Tibial nerve (tissue), 4 donors: ENCODE data around the gene TMC6. TPM values are rescaled to one million over a fixed set of nuclear protein-coding genes. Genes with fewer than 3 reads are reported as not detected.

Experiments
- DNase-seq, 2 donors: peaks; one replicate each; pipeline ENCODE4 v3.0.0-alpha.2; 2019; ENCODE audit warnings: low spot score in 2 of 2
- H3K27ac ChIP-seq, 4 donors: fragments of 200-600 bp; sonication (generic) in 3 of 4; one replicate each; pipeline ENCODE4 v1.5.1; 2017 to 2019; ENCODE audit warnings: mild to moderate bottlenecking in 1 of 4
- H3K27me3 ChIP-seq, 2 donors: fragments of 200-600 bp; sonication (generic) in 1 of 2; one replicate each; pipeline versions ENCODE4 v1.5.1 to v1.6.0; 2017 to 2019
- H3K36me3 ChIP-seq, 3 donors: fragments of 200-600 bp; sonication (generic); one replicate each; pipeline ENCODE4 v1.5.1; 2018 to 2019
- H3K4me1 ChIP-seq, 4 donors: fragments of 200-600 bp; sonication (generic) in 3 of 4; one replicate each; pipeline ENCODE4 v1.5.1; 2017 to 2019
- H3K4me3 ChIP-seq, 4 donors: fragments of 200-600 bp; sonication (generic) in 3 of 4; one replicate each; pipeline ENCODE4 v1.5.1; 2017 to 2019; ENCODE audit warnings: mild to moderate bottlenecking in 1 of 4, moderate library complexity in 1 of 4
- H3K9me3 ChIP-seq, 4 donors: fragments of 200-600 bp; sonication (generic) in 3 of 4; one replicate each; pipeline ENCODE4 v1.5.1; 2017 to 2019
- EP300 ChIP-seq, 2 donors: sonication (generic); formaldehyde crosslinking; IDR thresholded peaks; one replicate each; pipeline ENCODE4 v1.6.1; 2017; ENCODE audit warnings: antibody characterized with exemption in 2 of 2, mild to moderate bottlenecking in 1 of 2
- POLR2A ChIP-seq, 2 donors: fragments of 450-650 bp; IDR thresholded peaks; one replicate each; pipeline ENCODE4 v1.6.1; 2017; ENCODE audit warnings: antibody characterized with exemption in 2 of 2, mild to moderate bottlenecking in 2 of 2, moderate library complexity in 2 of 2
- WGBS, 2 donors: methylation state at CpG; one replicate each; pipeline ENCODE4 v1.1.5; 2018; 5-methylcytosine and 5-hydroxymethylcytosine counted together
- total RNA-seq, 4 donors: library from RNA; depleted of rRNA; stranded (reverse); fragments of >200 nt; gene quantifications; one replicate each; pipeline ENCODE4 v1.1.0, GENCODE V29; 2016
- TF ChIP-seq, protein P1 (sequence below), 5 experiments: fragments of 200-600 bp in 3 of 5; fragments of 450-650 bp in 2 of 5; sonication (generic) in 3 of 5; IDR thresholded peaks; one replicate each; pipeline ENCODE4 v1.5.1; 2016 to 2019; ENCODE audit warnings: antibody characterized with exemption in 5 of 5, mild to moderate bottlenecking in 3 of 5, moderate library complexity in 2 of 5

Gene TMC6
- total RNA-seq, 4 donors from 2014 or later = 43.3 to 94.5 (median 52.2) TPM

DNA sequence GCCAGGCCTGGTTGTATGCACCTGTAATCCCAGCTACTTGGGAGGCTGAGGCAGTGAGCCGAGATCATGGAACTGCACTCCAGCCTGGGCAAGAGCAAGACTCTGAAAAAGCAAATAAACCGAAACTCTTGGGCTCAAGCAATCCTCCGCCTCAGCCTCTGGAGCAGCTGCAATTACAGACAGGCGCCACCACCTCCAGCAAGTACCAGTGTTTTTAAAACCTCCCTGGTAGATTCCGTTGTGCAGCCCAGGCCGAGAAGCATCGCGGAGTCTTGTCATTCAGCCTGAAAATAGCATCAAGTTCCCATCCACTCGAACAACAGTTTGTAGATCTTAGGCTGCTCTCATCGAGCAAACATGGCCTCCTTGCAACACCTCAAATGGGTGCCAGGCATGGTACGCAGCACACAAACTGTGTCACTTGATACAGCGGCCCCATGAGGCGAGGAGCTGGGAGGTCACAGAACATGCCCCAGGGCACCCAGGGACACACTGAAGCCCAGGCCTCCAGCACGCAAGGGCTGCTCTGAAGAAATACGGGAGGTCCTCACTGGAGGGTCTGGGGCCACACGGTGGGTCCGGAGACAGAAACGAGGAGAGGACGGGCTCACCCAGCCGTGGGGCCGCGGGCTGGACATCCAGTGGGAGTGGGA is 18.1 kb downstream of the TMC6 start:
- no peaks in the 10 kb centered on the region for H3K9me3 ChIP-seq
- WGBS, 2 donors = 68 to 71% methylated on average over 20 to 22 of the region's 22 CpGs
- no peak for DNase-seq
- no peaks in the 10 kb centered on the region for H3K27me3 ChIP-seq
- peaks cover 0 to 70% (median 16%) of the 10 kb centered on the region in 4 donors for H3K4me1 ChIP-seq
- no peak for TF ChIP-seq POLR2A (IDR thresholded peaks at IDR 0.05)
- TF ChIP-seq, protein P1, sequence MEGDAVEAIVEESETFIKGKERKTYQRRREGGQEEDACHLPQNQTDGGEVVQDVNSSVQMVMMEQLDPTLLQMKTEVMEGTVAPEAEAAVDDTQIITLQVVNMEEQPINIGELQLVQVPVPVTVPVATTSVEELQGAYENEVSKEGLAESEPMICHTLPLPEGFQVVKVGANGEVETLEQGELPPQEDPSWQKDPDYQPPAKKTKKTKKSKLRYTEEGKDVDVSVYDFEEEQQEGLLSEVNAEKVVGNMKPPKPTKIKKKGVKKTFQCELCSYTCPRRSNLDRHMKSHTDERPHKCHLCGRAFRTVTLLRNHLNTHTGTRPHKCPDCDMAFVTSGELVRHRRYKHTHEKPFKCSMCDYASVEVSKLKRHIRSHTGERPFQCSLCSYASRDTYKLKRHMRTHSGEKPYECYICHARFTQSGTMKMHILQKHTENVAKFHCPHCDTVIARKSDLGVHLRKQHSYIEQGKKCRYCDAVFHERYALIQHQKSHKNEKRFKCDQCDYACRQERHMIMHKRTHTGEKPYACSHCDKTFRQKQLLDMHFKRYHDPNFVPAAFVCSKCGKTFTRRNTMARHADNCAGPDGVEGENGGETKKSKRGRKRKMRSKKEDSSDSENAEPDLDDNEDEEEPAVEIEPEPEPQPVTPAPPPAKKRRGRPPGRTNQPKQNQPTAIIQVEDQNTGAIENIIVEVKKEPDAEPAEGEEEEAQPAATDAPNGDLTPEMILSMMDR (IDR thresholded peaks at IDR 0.05) = no peak
- no peak for TF ChIP-seq EP300 (IDR thresholded peaks at IDR 0.05)
- H3K36me3 ChIP-seq = peaks cover 0 to 68% (median 0%) of the 10 kb centered on the region in 3 donors
- no peak overlapping the region for H3K4me3 ChIP-seq
- H3K27ac ChIP-seq = peak overlapping the region in 1 of 4 donors; percentile 87

DNA sequence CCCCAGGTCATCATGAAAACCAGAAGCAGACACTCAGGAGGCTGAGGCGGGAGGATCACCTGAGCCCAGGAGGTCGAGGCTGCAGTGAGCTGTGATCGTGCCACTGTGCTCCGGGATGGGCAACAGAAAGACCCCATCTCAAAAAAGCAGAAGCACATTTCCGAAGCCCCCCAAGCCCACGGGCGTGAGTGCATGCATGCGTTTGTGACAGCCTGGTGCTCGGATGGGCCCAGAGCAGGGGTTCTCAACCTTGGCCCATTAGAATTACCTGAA is 19.1 kb downstream of the TMC6 start:
- peaks cover 0 to 71% (median 0%) of the 10 kb centered on the region in 3 donors for H3K36me3 ChIP-seq
- peaks cover 0 to 59% (median 10%) of the 10 kb centered on the region in 4 donors for H3K4me1 ChIP-seq
- no peaks in the 10 kb centered on the region for H3K27me3 ChIP-seq
- H3K4me3 ChIP-seq = no peak overlapping the region
- no peak for TF ChIP-seq POLR2A (IDR thresholded peaks at IDR 0.05)
- no peak for TF ChIP-seq EP300 (IDR thresholded peaks at IDR 0.05)
- TF ChIP-seq, protein P1 (IDR thresholded peaks at IDR 0.05) = no peak
- no peak for DNase-seq
- no peaks in the 10 kb centered on the region for H3K9me3 ChIP-seq
- no peak overlapping the region for H3K27ac ChIP-seq
- 76 to 79% methylated on average over 8 to 9 of the region's 9 CpGs for WGBS, 2 donors

DNA sequence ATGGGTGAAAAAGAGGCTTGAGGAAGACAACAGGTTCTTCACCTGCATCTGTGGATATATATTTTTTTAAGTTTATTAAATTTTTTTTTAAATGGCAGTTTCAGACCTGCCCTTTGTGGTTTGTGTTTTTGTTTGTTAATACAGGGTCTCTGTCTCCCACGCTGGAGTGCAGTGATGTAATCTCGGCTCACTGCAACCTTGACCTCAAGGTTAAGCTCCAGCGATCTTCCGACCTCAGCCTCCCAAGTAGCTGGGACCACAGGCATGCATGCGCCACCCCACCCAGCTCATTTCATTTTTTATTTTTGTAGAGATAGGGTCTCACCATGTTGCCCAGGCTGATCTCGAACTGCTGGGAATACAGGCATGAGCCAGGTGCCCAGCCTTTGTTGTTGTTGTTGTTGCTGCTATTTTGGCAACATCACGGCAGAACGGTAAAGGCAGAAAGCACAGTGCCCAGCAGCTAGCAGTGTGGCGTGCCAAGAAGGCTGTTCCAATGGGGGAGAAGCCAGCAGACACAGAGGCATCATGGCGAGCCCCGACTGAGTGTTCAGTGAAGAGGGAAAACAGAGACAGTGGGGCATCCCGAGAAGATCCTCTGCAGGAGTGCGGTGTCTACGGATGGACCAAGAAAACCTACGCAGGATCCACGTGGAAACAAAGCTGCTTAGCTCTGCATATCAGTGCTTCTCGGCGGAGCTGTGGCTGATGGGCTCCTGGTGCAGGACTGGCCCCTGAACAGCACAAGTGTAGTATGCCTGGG is 19.6 kb downstream of the TMC6 start:
- peaks cover 0 to 54% (median 7%) of the 10 kb centered on the region in 4 donors for H3K4me1 ChIP-seq
- no peaks in the 10 kb centered on the region for H3K9me3 ChIP-seq
- DNase-seq = no peak
- no peak for TF ChIP-seq POLR2A (IDR thresholded peaks at IDR 0.05)
- TF ChIP-seq, protein P1 (IDR thresholded peaks at IDR 0.05) = no peak
- no peak for TF ChIP-seq EP300 (IDR thresholded peaks at IDR 0.05)
- no peaks in the 10 kb centered on the region for H3K27me3 ChIP-seq
- peaks cover 0 to 75% (median 0%) of the 10 kb centered on the region in 3 donors for H3K36me3 ChIP-seq
- peak overlapping the region in 2 of 4 donors; percentile 26 to 45 for H3K27ac ChIP-seq
- WGBS, 2 donors = 54 to 58% methylated on average over 18 of the region's 18 CpGs
- H3K4me3 ChIP-seq = no peak overlapping the region

DNA sequence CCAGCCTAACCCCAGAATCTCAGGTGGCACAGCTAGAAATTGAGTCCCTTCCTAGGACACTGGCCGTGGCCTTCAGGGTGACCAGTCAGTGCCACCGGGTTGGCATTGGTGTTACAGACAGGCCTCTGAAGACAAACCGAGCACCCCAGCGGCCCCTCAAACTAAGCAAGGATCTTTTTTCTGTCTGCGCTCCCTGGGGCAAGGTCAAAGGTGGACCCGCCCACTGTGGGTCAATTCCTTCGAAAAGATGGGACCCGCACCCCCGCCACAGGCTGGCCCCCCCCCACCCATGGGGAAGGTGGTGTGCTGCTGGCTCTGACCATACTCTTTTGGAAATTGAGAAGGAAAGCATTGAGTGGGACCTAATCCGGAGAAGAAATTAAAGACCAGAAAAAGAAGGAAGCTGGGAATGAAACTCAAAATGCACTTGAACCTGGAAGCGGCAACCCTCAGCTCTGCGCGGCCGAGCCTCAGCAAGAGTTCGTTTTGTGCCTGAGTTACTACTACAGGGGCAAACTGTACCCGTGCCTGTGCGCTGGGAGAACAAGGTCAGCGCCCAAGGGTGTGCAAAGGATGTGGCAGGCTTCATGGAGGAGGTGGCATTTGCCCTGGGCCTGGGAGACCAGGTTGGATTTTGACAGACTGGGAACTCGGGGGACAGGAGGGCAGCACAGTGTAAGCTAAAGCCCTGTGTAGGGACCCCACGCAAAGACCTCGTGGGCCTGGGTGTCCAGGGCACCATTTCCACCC is 20.4 kb downstream of the TMC6 start:
- Histone ChIP-seq H3K36me3 (peaks cover 0 to 77% (median 0%) of the 10 kb centered on the region in 3 donors), H3K27me3 (no peaks in the 10 kb centered on the region), H3K9me3 (no peaks in the 10 kb centered on the region), H3K27ac (peak overlapping the region in 2 of 4 donors; percentile 45 to 52), H3K4me1 (peaks cover 0 to 46% (median 4%) of the 10 kb centered on the region in 4 donors), H3K4me3 (no peak overlapping the region)
- WGBS, 2 donors = 70 to 77% methylated on average over 21 of the region's 21 CpGs
- TF ChIP-seq POLR2A (IDR thresholded peaks at IDR 0.05) (no peak), EP300 (IDR thresholded peaks at IDR 0.05) (no peak)
- TF ChIP-seq, protein P1 (IDR thresholded peaks at IDR 0.05) = no peak
- no peak for DNase-seq
